Activated naive CD8-positive, alpha-beta T cell treated with anti-CD3 and anti-CD28 coated beads, Interleukin-2, amount 50 U/mL, for 24 hours (primary cell): Measurements from ENCODE around the gene GCNT1.
A peak's percentile ranks its signal among the peaks of the same experiment; 100 is the strongest.
"Not testable (repeated sequence)": the region's sequence is repeated elsewhere in the genome, so short reads cannot be mapped to it uniquely, and the experiment has no call there.

Experiments used
- ATAC-seq: fragments of 150-1000 bp; cut with Tn5 transposase; one replicate; pipeline ENCODE4 v1.10.0; 2021
- DNase-seq: peaks from one replicate; pipeline ENCODE4 v3.0.0; 2021
- H3K27ac Mint-ChIP-seq: one replicate; pipeline ENCODE4 v1.8.0; 2021; ENCODE audit warnings: mild to moderate bottlenecking, mixed read lengths
- H3K27me3 Mint-ChIP-seq: one replicate; pipeline ENCODE4 v1.8.0; 2021; ENCODE audit warnings: mixed read lengths
- H3K36me3 Mint-ChIP-seq: one replicate; pipeline ENCODE4 v1.8.0; 2021; ENCODE audit warnings: low read depth, mixed read lengths
- H3K4me1 Mint-ChIP-seq: one replicate; pipeline ENCODE4 v1.8.0; 2021; ENCODE audit warnings: mixed read lengths
- H3K4me3 Mint-ChIP-seq: one replicate; pipeline ENCODE4 v1.8.0; 2021; ENCODE audit warnings: mild to moderate bottlenecking, moderate library complexity, mixed read lengths
- H3K9me3 Mint-ChIP-seq: one replicate; pipeline ENCODE4 v1.8.0; 2021; ENCODE audit warnings: mixed read lengths

Gene GCNT1

GRCh38 chr9:76456202-76456926, 2.6 kb upstream of the GCNT1 start:
- Mint-ChIP-seq H3K4me3 (no peak overlapping the region), H3K9me3 (peaks cover 16% of the 10 kb centered on the region), H3K27ac (no peak overlapping the region), H3K36me3 (peaks cover 13% of the 10 kb centered on the region), H3K27me3 (no peaks in the 10 kb centered on the region), H3K4me1 (peaks cover 32% of the 10 kb centered on the region)
- ATAC-seq (no peak), DNase-seq (no peak)

DNA sequence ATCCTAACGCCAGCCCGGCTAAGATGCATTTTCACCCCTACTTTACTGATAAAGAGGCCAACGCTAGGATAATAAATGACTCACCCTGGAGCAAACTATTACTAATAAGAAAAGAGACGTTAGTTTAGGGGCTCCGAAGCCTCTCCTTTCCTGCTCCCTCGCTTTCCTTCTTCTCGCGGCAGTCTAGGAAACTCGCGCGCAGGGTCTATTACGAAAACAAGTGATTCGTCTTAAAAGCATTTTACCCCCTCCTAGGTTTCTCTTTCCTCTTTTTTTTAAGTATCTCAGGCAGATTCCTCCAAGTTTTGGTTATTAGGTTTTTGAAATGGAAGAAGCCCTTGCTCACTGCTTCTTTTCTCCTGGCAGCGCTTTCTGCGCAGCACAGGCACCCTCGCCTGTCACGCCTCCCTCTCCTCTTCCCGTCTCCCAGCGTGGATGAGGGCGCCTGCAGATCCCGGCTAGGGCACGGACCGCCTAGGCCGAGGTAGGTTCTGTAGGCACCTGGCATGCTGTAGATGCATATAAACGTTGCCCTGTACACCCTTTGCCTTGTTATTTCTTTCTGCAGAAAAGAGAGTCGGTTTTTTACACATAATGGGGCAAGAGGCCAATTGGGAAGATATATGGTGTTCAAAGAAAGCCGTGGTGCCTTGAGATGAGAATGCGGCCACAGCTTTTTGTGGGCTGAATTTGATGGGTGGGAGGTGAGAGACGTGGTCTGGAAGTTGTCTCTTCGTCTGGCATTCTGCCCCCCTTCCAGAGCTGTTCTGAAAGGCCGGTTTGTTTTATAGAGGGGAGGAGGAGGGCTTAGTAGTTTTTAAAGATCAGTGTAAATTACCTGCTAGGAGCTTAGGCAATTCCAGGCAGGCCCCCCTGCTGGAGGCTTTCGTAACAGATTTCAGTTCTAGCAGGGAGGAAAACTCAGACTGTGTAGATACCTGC, 983 bp downstream of the GCNT1 start:
- ATAC-seq (peak; percentile 1), DNase-seq (no peak)
- peaks cover 5% of the 10 kb centered on the region for H3K36me3 Mint-ChIP-seq
- peak overlapping the region; percentile 75 for H3K27ac Mint-ChIP-seq
- no peaks in the 10 kb centered on the region for H3K27me3 Mint-ChIP-seq
- H3K4me1 Mint-ChIP-seq: peaks cover 40% of the 10 kb centered on the region
- H3K4me3 Mint-ChIP-seq: peak overlapping the region; percentile 94
- H3K9me3 Mint-ChIP-seq: peaks cover 5% of the 10 kb centered on the region

DNA sequence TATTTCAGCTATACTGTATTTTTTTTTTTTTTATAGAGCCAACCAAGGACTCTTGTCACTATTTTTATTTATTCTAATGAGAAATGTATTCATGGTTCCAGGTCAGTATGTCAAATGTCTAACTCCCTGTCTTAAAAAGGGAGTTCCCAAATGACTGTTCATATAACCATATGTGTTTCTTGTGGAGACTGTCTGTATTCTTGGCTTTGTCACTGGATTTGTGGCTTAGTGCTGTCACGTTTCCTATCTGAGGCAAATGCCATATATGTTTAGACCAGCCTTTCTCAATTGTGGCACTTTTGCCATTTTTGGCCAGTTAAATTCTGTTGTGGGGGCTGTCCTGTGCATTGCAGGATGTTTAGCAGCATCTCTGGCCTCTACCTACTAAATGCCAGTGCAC, 3.1 kb downstream of the GCNT1 start:
- no peak for ATAC-seq
- peaks cover 43% of the 10 kb centered on the region for H3K4me1 Mint-ChIP-seq
- no peak overlapping the region for H3K4me3 Mint-ChIP-seq

DNA sequence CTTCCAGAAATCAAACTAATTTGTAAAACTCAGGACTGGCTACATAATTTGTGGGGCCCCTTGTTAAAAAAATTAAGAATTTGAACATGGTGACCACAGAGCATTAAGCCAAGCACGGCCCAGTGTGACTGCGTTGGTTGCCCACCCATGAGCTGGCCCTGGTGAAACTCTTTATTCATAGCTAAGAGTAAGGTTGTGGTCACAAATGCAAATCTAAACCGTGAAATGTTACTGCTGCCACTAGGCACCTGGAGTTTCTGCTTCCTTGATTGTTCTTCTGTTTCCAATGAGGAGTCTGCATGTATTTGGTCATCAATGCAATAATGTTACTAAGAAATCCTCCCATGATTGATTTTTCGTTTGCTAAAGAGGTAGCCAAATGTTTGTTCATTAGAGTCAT, 4.2 kb downstream of the GCNT1 start:
- Mint-ChIP-seq H3K4me3 (no peak overlapping the region), H3K27me3 (no peaks in the 10 kb centered on the region), H3K36me3 (peaks cover 5% of the 10 kb centered on the region), H3K27ac (no peak overlapping the region), H3K4me1 (peaks cover 46% of the 10 kb centered on the region), H3K9me3 (no peaks in the 10 kb centered on the region)
- ATAC-seq (no peak), DNase-seq (no peak)

More for the DNA sequence above, 3.1 kb downstream of the GCNT1 start:
- H3K27me3 Mint-ChIP-seq: no peaks in the 10 kb centered on the region
- H3K27ac Mint-ChIP-seq: no peak overlapping the region
- no peaks in the 10 kb centered on the region for H3K9me3 Mint-ChIP-seq
- DNase-seq: no peak
- H3K36me3 Mint-ChIP-seq: peaks cover 5% of the 10 kb centered on the region

GRCh38 chr9:76464706-76465105, 5.7 kb downstream of the GCNT1 start:
- Mint-ChIP-seq H3K27ac (no peak overlapping the region), H3K4me3 (no peak overlapping the region), H3K36me3 (peaks cover 5% of the 10 kb centered on the region), H3K4me1 (peaks cover 38% of the 10 kb centered on the region), H3K27me3 (no peaks in the 10 kb centered on the region), H3K9me3 (no peaks in the 10 kb centered on the region)
- ATAC-seq: no peak
- no peak for DNase-seq

DNA sequence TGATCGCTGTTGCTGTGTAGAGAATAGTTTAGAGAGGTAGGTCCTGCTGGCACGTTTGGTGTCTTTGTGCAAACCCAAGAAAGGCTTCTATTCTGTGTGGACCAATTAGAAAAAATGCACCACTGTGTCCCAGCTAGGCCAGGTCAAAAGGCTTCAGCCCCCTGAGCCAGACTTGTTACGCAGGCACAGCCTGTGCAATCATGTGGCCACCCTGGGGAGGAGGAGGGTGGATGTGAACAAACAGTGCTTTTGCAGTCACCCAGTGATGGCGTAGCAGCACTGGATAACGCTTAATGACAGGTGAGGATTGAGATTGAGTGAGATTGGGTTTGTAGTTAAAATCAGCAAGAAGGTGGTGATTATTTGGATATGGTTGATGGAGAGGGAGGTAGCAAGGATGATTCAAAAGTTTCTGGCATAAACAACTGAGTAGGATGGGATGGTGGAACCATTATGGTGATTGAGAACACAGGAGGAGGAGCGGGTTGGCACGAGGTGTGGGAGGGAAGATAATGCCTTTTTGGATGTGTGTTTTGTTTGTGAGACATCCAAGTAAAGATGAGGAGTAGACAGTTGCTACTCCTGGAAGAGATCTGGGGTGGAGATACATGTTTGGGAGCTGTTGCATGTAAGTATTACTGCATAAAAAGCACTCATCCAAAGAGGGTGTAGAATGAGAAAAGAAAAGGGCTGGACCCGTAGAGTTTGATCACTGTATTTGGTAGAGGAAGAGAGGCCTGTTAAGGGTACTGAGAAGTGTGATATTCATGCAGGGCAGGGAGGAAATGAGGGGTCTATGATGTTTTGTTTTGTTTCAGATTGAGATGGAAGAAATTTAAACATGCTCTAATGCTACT, 6.7 kb downstream of the GCNT1 start:
- ATAC-seq (no peak), DNase-seq (no peak)
- Mint-ChIP-seq H3K4me3 (no peak overlapping the region), H3K36me3 (peaks cover 6% of the 10 kb centered on the region), H3K27me3 (no peaks in the 10 kb centered on the region), H3K27ac (no peak overlapping the region), H3K9me3 (no peaks in the 10 kb centered on the region), H3K4me1 (peaks cover 29% of the 10 kb centered on the region)

GRCh38 chr9:76466299-76466605, 7.3 kb downstream of the GCNT1 start:
- peaks cover 9% of the 10 kb centered on the region for H3K36me3 Mint-ChIP-seq

GRCh38 chr9:76474419-76474818, 15.4 kb downstream of the GCNT1 start:
- Mint-ChIP-seq H3K9me3 (no peaks in the 10 kb centered on the region), H3K4me1 (peaks cover 19% of the 10 kb centered on the region), H3K27me3 (no peaks in the 10 kb centered on the region), H3K27ac (no peak overlapping the region), H3K36me3 (peaks cover 10% of the 10 kb centered on the region), H3K4me3 (no peak overlapping the region)
- no peak for DNase-seq
- ATAC-seq: no peak

More at GRCh38 chr9:76466299-76466605, 7.3 kb downstream of the GCNT1 start:
- no peaks in the 10 kb centered on the region for H3K9me3 Mint-ChIP-seq
- no peak overlapping the region for H3K4me3 Mint-ChIP-seq
- no peak overlapping the region for H3K27ac Mint-ChIP-seq
- ATAC-seq: no peak
- H3K4me1 Mint-ChIP-seq: peaks cover 32% of the 10 kb centered on the region
- H3K27me3 Mint-ChIP-seq: no peaks in the 10 kb centered on the region
- DNase-seq: no peak

- Mint-ChIP-seq H3K4me1 (peaks cover 19% of the 10 kb centered on the region), H3K4me3 (no peak overlapping the region), H3K9me3 (no peaks in the 10 kb centered on the region), H3K27me3 (no peaks in the 10 kb centered on the region), H3K27ac (no peak overlapping the region), H3K36me3 (peaks cover 12% of the 10 kb centered on the region)
- ATAC-seq (no peak), DNase-seq (no peak)
Measured at GRCh38 chr9:76475686-76476085, 16.7 kb downstream of the GCNT1 start.

DNA sequence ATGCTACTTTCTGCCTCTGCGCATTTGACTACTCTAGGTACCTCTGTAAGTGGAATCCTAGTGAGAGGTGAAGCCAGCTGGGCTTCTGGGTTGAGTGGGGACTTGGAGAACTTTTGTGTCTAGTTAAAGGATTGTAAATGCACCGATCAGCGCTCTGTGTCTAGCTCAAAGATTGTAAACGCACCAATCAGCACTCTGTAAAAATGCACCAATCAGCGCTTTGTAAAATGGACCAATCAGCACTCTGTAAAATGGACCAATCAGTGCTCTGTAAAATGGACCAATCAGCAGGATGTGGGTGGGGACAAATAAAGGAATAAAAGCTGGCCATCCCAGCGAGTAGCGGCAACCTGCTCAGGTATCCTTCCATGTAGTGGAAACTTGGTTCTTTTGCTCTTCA, 18.8 kb downstream of the GCNT1 start:
- ATAC-seq, H3K27ac Mint-ChIP-seq, H3K4me1 Mint-ChIP-seq, H3K36me3 Mint-ChIP-seq, DNase-seq, H3K27me3 Mint-ChIP-seq, H3K4me3 Mint-ChIP-seq, H3K9me3 Mint-ChIP-seq: not testable (repeated sequence)

GRCh38 chr9:76478226-76478625, 19.2 kb downstream of the GCNT1 start:
- H3K36me3 Mint-ChIP-seq: peaks cover 8% of the 10 kb centered on the region
- no peak overlapping the region for H3K4me3 Mint-ChIP-seq
- H3K4me1 Mint-ChIP-seq: peaks cover 5% of the 10 kb centered on the region
- no peaks in the 10 kb centered on the region for H3K27me3 Mint-ChIP-seq
- no peaks in the 10 kb centered on the region for H3K9me3 Mint-ChIP-seq
- ATAC-seq: no peak
- no peak overlapping the region for H3K27ac Mint-ChIP-seq
- DNase-seq: no peak

DNA sequence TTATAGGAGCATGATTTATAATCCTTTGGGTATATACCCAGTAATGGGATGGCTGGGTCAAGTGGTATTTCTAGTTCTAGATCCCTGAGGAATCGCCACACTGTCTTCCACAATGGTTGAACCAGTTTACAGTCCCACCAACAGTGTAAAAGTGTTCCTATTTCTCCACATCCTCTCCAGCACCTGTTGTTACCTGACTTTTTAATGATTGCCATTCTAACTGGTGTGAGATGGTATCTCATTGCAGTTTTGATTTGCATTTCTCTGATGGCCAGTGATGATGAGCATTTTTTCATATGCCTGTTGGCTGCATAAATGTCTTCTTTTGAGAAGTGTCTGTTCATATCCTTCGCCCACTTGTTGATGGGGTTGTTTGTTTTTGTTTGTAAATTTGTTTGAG, 20.4 kb downstream of the GCNT1 start:
- DNase-seq, ATAC-seq, H3K36me3 Mint-ChIP-seq, H3K4me3 Mint-ChIP-seq, H3K27me3 Mint-ChIP-seq, H3K4me1 Mint-ChIP-seq, H3K9me3 Mint-ChIP-seq, H3K27ac Mint-ChIP-seq: not testable (repeated sequence)

DNA sequence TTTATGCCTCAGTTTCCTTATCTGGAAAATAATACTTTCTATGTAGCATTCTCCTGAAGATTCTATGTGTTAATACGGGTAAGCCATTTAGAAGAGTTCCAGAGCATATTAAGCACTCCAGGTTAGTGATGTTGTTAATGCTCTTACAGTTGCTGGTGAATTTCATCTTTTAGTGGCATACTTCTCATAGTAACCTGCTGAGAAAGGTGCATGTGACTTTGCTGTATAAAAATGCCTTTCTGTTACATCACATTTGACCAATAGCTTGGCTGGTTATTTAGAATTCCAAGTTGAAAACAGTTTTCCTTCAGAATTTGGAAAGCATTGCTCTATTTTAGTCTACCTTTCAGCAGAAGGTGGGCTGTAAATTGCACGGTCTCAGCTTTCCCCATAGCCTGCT, 27.2 kb downstream of the GCNT1 start:
- no peaks in the 10 kb centered on the region for H3K27me3 Mint-ChIP-seq

GRCh38 chr9:76490249-76490990, 31.4 kb downstream of the GCNT1 start:
- no peak for ATAC-seq
- H3K36me3 Mint-ChIP-seq: peaks cover 7% of the 10 kb centered on the region
- H3K4me3 Mint-ChIP-seq: no peak overlapping the region
- peaks cover 10% of the 10 kb centered on the region for H3K4me1 Mint-ChIP-seq
- no peak overlapping the region for H3K27ac Mint-ChIP-seq
- DNase-seq: no peak
- H3K9me3 Mint-ChIP-seq: peaks cover 2% of the 10 kb centered on the region
- H3K27me3 Mint-ChIP-seq: no peaks in the 10 kb centered on the region

More for the DNA sequence above, 27.2 kb downstream of the GCNT1 start:
- Mint-ChIP-seq H3K27ac (no peak overlapping the region), H3K4me1 (peaks cover 12% of the 10 kb centered on the region), H3K4me3 (no peak overlapping the region), H3K9me3 (no peaks in the 10 kb centered on the region), H3K36me3 (peaks cover 6% of the 10 kb centered on the region)
- DNase-seq (no peak), ATAC-seq (no peak)
